Ascending aorta (tissue), 2 donors: ENCODE data around the gene CATSPERE. TPM values are rescaled to one million over a fixed set of nuclear protein-coding genes. Genes with fewer than 3 reads are reported as not detected.
A peak's percentile ranks its signal among the peaks of the same experiment; 100 is the strongest.

Source experiments
- DNase-seq, 2 donors: peaks; one replicate each; pipeline ENCODE4 v3.0.0-alpha.2; 2019; ENCODE audit warnings: low spot score in 2 of 2
- H3K27ac ChIP-seq, 2 donors: fragments of 200-600 bp; sonication (generic); one replicate each; pipeline ENCODE4 v1.5.1; 2016 to 2017; ENCODE audit warnings: mild to moderate bottlenecking in 1 of 2
- H3K27me3 ChIP-seq: fragments of 200-600 bp; sonication (generic); one replicate; pipeline ENCODE4 v1.5.1; 2017
- H3K36me3 ChIP-seq, 2 donors: fragments of 200-600 bp; sonication (generic); one replicate each; pipeline ENCODE4 v1.5.1; 2016
- H3K4me1 ChIP-seq, 2 donors: fragments of 200-600 bp; sonication (generic); one replicate each; pipeline ENCODE4 v1.5.1; 2016 to 2017; ENCODE audit warnings: mild to moderate bottlenecking in 1 of 2
- H3K4me3 ChIP-seq, 2 donors: fragments of 200-600 bp; sonication (generic); one replicate each; pipeline ENCODE4 v1.5.1; 2016 to 2017; ENCODE audit warnings: mild to moderate bottlenecking in 1 of 2
- H3K9me3 ChIP-seq, 2 donors: fragments of 200-600 bp; sonication (generic); one replicate each; pipeline ENCODE4 v1.5.1; 2016
- CTCF ChIP-seq, 3 experiments: fragments of 200-600 bp in 2 of 3; fragments of 450-650 bp in 1 of 3; sonication (generic) in 2 of 3; IDR thresholded peaks; one replicate each; pipeline ENCODE4 v1.5.1; 2016 to 2019; ENCODE audit warnings: antibody characterized with exemption in 3 of 3, mild to moderate bottlenecking in 1 of 3, moderate library complexity in 1 of 3
- intact Hi-C: fragments of 100-400 bp; cut with DNase I; formaldehyde crosslinking; loops from one replicate; pipeline ENCODE4 v1.15.1; 2023
- total RNA-seq: library from RNA; depleted of rRNA; stranded (reverse); fragments of >200 nt; gene quantifications from one replicate; pipeline ENCODE4 v1.1.0, GENCODE V29; 2016

The CATSPERE gene, protein sequence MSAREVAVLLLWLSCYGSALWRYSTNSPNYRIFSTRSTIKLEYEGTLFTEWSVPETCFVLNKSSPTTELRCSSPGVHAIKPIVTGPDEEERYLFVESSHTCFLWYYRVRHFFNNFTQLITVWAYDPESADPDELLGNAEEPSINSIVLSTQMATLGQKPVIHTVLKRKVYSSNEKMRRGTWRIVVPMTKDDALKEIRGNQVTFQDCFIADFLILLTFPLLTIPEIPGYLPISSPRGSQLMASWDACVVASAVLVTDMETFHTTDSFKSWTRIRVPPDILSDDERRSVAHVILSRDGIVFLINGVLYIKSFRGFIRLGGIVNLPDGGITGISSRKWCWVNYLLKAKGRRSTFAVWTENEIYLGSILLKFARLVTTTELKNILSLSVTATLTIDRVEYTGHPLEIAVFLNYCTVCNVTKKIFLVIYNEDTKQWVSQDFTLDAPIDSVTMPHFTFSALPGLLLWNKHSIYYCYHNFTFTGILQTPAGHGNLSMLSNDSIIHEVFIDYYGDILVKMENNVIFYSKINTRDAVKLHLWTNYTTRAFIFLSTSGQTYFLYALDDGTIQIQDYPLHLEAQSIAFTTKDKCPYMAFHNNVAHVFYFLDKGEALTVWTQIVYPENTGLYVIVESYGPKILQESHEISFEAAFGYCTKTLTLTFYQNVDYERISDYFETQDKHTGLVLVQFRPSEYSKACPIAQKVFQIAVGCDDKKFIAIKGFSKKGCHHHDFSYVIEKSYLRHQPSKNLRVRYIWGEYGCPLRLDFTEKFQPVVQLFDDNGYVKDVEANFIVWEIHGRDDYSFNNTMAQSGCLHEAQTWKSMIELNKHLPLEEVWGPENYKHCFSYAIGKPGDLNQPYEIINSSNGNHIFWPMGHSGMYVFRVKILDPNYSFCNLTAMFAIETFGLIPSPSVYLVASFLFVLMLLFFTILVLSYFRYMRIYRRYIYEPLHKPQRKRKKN
- total RNA-seq, result not detected

GRCh38 chr1:244461245-244462071 is at the start of gene CATSPERE:
TSS of gene CATSPERE (plus strand) at chr1:244461273. CDS start at chr1:244461430, 157 bp downstream.
- no peak for TF ChIP-seq CTCF (IDR thresholded peaks at IDR 0.05)

DNA sequence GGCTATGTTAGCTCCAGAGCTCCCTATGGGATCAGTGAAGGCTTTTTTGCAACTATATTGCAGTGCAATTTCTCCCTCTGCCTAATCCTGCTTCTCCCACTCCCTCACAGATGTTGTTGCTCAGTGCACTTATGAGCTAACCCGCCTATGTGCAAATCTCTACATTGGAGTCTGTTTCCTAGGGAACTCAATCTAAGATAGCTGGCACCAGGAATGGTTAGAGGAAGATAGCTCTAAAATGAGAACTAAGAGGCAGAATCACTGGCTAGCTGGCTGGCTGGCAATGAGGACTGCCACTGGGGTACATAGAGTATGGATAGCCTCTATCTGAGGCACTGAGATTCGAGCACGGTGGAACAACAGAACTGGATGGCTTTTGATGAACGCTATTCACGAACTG is 48.9 kb upstream of the CATSPERE start:
- TF ChIP-seq CTCF (IDR thresholded peaks at IDR 0.05), result no peak
- no peak overlapping the region for H3K27ac ChIP-seq

More at GRCh38 chr1:244461245-244462071, at the start of gene CATSPERE:
- no peaks in the 10 kb centered on the region for H3K36me3 ChIP-seq
- intact Hi-C loops, result no loop called here
- peak; percentile 72 to 96 for DNase-seq
- peaks cover 4 to 6% of the 10 kb centered on the region in 2 donors for H3K4me1 ChIP-seq
- peak within 1 kb of the TSS; percentile 52 to 80 for H3K4me3 ChIP-seq
- peak within 1 kb of the TSS; percentile 79 to 91 for H3K27ac ChIP-seq
- no peaks in the 10 kb centered on the region for H3K27me3 ChIP-seq
- no peaks in the 10 kb centered on the region for H3K9me3 ChIP-seq

DNA sequence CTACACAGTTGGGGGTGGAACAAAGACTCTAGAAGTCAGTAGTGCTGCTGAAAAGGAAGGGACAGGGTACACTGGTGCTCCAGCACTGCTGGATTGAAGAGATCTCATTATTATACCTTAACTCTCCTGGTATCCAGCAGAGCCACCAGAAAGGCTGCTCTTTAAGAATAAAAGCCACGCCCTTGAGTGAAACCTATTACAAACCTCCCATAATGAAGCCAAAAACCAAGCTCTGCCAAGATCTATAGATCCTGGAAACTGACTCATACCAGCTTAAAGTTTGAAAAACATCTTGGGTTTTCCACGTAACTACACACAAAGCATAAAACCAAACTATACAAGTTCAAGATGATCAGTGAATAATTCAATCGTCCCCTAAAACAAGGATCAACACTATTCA is 47.3 kb upstream of the CATSPERE start:
- TF ChIP-seq CTCF (IDR thresholded peaks at IDR 0.05), result no peak
- Histone ChIP-seq H3K9me3 (no peaks in the 10 kb centered on the region), H3K4me1 (no peaks in the 10 kb centered on the region), H3K27ac (no peak overlapping the region), H3K27me3 (no peaks in the 10 kb centered on the region), H3K4me3 (no peak overlapping the region), H3K36me3 (peaks cover 61 to 95% of the 10 kb centered on the region in 2 donors)
- intact Hi-C loops, result no loop called here
- DNase-seq, result no peak

More for the DNA sequence above, 48.9 kb upstream of the CATSPERE start:
- no peaks in the 10 kb centered on the region for H3K9me3 ChIP-seq
- no peak for DNase-seq
- H3K27me3 ChIP-seq, result no peaks in the 10 kb centered on the region
- H3K4me3 ChIP-seq, result no peak overlapping the region
- H3K4me1 ChIP-seq, result no peaks in the 10 kb centered on the region
- intact Hi-C loops, result no loop called here
- H3K36me3 ChIP-seq, result peaks cover 53 to 87% of the 10 kb centered on the region in 2 donors

DNA sequence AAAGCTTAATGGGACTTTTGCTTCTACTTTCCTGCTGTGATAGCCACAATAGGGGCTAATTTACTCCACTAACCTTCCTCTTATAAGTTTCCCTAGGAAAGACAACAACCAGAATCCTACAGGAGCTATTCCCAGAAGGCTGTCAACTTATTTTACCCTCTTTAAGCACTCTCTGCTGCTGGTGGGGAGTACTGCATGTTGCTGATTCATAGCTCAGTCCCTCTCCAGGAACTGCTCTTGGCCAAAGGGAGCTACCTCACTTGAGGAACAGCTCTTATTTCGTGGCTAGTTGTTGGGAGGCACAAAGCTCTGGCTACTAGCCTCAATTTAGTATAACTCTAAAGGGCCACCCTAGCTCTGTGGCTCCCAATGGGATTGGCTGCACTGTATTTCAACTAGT is 46.5 kb upstream of the CATSPERE start:
- no peak for DNase-seq
- no peaks in the 10 kb centered on the region for H3K4me1 ChIP-seq
- no peaks in the 10 kb centered on the region for H3K9me3 ChIP-seq
- no peak for TF ChIP-seq CTCF (IDR thresholded peaks at IDR 0.05)
- H3K27ac ChIP-seq, result no peak overlapping the region
- intact Hi-C loops, result no loop called here
- H3K4me3 ChIP-seq, result no peak overlapping the region
- H3K36me3 ChIP-seq, result peaks cover 68 to 98% of the 10 kb centered on the region in 2 donors
- H3K27me3 ChIP-seq, result no peaks in the 10 kb centered on the region

- Histone ChIP-seq H3K27ac (no peak overlapping the region), H3K9me3 (no peaks in the 10 kb centered on the region), H3K36me3 (peaks cover 64 to 85% of the 10 kb centered on the region in 2 donors), H3K27me3 (no peaks in the 10 kb centered on the region), H3K4me1 (no peaks in the 10 kb centered on the region), H3K4me3 (no peak overlapping the region)
- DNase-seq, result no peak
- intact Hi-C loops, result no loop called here
- no peak for TF ChIP-seq CTCF (IDR thresholded peaks at IDR 0.05)
Measured at GRCh38 chr1:244419024-244419423, 42.0 kb upstream of the CATSPERE start.
